Activated naive CD4-positive, alpha-beta T cell (primary cell): ENCODE results near the gene PTPRT.

Experiments used
- DNase-seq, 4 experiments: peaks; one replicate each; lab custom pipeline; 2025; lab: John Stamatoyannopoulos, UW

Gene PTPRT

DNA sequence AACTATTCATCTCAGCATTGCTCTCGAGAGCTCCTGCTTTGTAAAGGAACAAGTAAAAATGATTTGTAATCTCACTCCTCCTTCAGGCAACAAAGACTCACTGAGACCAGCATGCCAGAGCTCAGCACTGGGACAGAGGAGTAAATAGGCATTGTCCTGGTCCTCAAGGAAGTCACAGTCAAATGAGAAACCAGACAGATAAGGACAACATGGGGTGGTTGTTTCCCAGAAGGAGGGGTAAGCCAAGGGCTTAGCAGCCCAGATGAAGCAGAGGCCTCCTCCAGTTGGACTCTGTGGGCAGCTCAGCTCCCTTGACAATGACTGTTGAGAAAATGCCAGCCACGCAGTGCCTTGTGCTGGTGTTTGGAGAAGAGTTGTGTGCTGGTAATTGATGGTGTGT lies 1145.8 kb downstream of the PTPRT start:
- no peak for DNase-seq

DNA sequence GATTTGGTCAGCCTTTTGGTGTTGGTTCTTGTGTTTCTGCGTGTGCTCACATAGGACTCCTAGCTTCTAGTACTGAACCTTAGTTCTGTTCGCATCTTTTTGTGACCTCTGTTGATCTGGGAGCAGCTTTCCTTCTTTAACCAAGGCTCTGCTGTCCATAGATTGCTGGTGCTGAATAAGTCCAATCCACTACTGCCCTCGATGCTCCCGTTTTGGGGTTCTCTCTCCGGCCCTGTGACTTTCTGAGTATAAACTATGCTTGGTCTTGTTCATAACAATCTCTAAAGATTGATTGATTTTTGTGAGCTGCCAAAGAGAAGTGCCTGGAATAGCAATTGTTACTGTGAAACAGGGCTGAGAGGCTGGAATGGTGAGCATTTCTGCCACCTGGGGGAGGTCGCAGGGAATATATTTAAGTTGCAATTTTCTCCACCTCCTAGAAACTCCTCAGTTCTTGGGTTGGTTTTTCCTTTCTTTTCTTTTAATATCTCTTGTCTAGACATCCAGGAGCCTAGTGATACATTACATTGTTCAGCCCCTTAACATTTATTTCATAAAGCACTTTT lies 1148.6 kb downstream of the PTPRT start:
- no peak for DNase-seq

GRCh38 chr20:42027746-42028268 lies 1161.9 kb downstream of the PTPRT start:
- DNase-seq: no peak

- DNase-seq: no peak
Observed at GRCh38 chr20:42026599-42026998, 1163.1 kb downstream of the PTPRT start.

DNA sequence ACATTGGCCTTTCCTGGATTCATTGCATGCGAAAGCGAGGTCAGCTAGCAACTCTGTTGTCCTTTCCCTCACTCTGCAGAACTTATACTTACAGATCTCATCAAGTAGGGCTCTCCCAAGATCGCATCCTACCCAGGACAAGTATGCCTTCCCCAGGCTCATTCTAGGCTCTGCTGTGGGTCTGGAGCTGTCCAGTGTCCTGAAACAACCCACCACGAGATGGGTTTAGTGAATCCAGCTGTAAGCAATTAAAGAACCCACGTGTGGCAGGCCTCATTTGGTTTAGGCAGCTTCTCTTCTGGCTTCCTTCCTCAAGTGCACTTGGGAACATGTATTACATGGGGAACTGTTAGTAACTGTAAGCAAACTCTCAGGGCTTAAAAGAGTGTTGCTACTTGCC lies 1165.1 kb downstream of the PTPRT start:
- no peak for DNase-seq
